Myocyte (in vitro differentiated cells): Measurements from ENCODE around the gene TRIM61. TPM values are rescaled to one million over a fixed set of nuclear protein-coding genes. Genes with fewer than 3 reads are reported as not detected.
"Not testable (repeated sequence)": the region's sequence is repeated elsewhere in the genome, so short reads cannot be mapped to it uniquely, and the experiment has no call there.

ENCODE experiments used
- DNase-seq: peaks from one replicate; pipeline ENCODE4 v3.0.0-alpha.2; 2012; ENCODE audit warnings: low read depth
- polyA plus RNA-seq: library from polyadenylated mRNA; unstranded; fragments of >200 nt; gene quantifications from one replicate; pipeline ENCODE4 v1.2.1, GENCODE V29; 2012; ENCODE audit warnings: missing spikeins
- total RNA-seq: library from RNA; depleted of rRNA; stranded (reverse); fragments of >200 nt; gene quantifications from 2 replicates; pipeline ENCODE4 v1.2.3, GENCODE V29; 2014

The TRIM61 gene
- not detected in 2 replicates for total RNA-seq
- polyA plus RNA-seq: 0.10 TPM

DNA sequence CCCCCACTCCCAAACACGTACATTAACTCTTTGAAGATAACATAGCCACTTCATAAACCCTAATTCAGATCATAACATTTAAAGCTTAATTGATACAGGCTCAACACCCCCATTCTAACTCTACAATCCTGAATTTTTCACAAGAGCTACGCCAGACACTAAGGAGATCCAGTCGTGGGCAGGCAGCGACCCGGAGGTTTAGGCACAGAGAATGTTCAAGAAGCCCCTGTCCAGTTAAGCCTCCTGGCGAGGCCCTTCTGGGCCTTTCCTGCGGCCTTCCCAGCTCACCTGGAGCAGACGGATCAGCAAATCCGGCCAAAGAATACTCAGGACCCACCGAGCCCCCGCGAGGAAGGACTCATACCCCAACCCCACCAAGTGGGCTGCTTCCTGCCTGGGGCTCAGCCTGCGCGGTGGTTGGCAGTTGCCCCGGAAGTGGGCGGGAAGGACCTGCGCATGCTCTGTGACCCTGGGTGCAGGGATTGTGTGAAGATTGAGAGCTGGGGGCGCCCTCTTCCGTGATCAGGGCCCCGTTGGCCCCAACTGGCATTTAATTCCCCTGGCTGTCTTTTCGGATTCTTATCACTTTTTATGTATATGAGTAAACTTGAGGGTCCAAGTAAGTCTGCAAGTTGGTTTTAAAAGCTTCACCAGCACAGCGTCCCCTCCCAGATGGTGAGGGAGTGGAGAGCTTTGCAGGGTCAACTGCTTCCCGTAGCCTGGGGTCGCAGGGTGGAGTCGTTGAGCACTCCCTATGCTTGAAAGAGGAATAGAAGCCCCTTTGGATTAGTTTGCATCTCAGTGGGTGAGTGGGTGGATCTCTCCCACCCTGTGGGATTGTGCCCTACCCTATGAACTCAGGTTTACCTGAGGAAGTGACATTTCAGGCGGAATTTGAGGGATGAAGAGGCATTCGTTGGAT, at the start of gene TRIM61:
Gene TRIM61, minus strand, starts transcription at position 415 of the 922 bp plus-strand sequence. CDS start 7,655 bp downstream, outside the sequence.
- no peak for DNase-seq

DNA sequence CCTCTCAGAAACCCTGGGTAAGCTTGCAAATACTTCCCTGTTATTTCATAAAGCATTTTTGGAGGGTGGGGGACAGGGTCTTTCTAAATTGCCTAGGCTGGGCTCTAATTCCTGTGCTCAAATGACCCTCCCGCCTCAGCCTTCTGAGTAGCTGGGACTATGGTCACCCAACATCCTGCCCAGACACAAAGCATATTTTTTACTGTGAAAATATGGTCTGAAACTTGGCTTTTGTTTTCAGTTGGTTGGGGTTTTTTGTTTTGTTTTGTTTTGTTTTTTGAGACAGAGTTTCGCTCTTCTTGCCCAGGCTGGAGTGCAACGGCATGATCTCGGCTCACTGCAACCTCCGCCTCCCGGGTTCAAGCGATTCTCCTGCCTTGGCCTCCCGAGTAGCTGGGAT, 48.3 kb upstream of the TRIM61 start:
- DNase-seq: not testable (repeated sequence)

DNA sequence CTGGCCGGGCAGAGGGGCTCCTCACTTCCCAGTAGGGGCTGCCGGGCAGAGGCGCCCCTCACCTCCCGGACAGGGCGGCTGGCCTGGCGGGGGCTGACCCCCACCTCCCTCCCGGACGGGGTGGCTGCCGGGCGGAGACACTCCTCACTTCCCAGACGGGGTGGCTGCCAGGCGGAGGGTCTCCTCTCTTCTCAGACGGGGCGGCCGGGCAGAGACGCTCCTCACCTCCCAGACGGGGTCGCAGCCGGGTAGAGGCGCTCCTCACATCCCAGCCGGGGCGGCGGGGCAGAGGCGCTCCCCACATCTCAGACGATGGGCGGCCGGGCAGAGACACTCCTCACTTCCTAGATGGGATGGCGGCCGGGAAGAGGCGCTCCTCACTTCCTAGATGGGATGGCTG, 42.5 kb upstream of the TRIM61 start:
- DNase-seq: not testable (repeated sequence)

DNA sequence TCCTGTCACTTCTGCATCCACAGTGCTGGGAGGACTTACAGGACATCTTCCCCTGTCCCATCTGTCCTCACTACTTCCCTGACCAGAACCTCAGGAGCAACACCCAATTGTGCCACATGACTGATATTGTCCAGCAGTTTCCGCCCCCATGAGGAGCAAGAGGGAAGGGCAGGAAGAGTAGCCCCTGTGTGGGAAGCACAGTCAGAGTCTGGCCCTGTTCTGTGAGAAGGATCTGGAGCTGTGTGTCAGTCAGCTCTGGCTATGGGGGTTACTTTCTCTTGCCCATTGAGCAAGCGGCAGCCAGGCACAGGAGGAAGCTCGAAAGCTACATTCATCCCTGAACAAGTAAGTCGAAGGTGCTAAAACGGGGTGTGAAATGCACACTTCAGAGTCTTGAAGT, 39.5 kb upstream of the TRIM61 start:
- peak; percentile 16 for DNase-seq

DNA sequence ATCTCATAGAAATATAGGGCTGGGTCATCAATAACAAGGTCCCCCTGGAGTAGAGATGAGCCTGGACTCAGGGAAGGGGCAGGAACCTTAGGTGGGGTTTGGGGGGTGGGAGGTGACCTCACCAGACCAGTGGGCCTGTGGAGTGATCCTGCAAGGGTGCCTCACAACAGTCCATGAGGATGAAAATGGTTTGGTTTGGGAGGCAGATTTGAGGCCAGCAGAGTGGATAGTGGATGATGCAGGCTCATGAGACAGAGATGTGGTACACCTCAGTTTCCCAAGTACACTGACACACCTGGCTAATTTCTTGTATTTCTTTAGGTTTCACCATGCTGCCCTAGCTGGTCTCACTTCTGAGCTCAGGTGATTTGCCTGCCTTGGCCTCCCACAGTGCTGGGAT, 36.2 kb upstream of the TRIM61 start:
- no peak for DNase-seq

DNA sequence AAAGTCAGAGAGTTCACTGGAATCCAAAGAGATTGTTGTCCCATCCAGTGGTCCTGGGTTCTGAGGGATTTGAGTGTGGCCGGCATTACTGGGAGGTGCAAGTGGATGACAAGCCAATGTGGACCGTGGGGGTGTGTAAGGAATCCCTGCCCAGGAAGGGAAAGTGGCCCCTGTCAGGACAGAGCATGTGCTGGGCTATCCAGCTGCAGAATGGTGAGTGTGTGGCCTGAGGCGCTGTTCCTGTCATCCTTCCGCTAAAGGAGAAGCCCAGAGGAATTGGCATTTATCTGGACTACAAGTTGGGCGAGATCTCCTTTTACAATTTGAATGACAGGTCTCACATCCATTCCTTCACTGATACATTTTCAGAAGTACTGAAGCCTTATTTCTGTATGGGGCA, 33.9 kb upstream of the TRIM61 start:
- no peak for DNase-seq

DNA sequence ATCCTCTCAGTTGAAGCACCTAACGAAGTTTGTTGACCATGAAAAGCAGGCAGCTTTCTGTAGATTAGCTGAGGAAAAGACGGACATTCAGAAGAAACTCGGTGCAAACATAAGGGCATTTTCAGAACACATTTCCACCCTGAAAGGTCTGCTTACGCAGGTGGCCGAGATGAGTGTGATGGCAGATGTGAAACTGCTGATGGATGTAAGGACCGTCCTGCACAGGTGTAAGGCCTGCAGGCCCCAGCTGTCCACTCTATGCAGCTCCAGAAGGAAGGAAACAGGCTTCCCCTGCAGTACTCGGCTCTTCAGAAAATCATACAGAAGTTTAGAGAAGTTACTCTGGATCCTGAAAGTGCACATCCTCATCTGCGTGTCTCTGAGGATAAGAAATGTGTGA, 33.5 kb upstream of the TRIM61 start:
- DNase-seq: no peak

DNA sequence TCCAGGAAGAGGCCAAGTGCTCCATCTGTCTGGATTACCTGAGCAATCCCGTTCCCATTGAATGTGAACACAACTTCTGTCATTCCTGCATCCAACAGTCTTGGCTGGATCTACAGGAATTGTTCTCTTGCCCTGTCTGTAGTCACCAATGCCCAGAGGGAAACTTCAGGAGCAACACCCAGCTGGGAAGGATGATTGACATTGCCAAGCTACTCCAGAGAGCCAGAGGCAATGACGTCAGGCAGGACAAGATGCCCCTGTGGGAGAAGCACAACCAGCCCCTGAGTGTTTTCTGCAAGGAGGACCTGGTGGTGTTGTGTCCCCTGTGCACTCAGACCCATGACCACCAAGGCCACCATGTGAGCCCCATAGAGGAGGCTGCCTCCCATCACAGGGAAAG, 33.0 kb upstream of the TRIM61 start:
- no peak for DNase-seq

DNA sequence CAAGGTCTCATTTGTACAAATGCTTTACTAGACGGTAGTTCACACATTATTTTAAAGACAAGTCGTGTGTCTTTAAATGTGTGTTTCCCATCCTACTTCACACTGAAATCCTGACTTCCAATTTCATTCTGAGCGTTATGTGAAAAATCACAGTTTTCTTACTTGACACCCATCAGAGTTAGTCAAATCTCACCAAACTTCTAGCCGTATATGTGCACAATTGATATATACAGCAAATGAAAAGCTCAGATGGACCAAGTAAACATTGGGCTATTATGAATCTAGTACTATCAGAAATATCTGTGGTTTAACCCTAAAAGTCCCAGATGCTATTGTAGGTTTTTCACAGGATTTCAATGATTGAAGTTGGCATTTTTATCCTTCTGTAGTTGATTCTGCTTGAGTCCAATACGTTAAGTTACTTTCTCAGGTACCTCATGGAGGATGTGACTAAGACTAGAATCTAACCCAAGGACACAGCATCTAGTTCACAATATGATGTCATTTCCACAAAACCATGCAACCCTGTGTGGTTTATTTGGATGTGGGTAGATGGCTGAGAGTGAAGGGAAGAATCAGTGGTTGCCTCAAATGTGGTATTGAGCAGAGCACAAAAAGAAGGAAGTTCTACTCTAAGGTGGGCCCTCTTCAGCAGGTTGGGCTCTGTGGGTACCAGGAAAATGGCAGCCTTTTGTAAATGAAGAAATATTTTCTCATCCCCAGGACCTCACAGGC, 32.2 kb upstream of the TRIM61 start:
- DNase-seq: no peak

DNA sequence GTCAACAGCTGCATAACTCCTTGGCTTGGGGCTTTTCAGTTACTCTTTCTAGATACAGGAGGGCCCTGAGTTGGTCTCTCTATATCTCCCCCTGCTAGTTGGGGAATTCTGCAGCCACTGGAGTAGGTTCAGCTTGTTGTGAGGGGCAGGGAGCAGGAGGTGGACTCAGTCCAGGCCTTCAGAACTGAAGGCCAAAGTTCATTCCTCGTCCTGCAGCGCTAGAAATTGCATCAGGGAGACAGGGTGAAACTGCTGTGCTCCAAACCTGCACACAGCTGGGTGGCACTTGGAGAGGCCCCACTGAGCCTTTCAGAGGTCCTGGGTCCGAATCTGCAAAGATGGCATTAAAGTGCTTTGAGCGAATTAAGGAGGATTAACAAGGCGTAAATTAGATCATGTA, 29.4 kb upstream of the TRIM61 start:
- DNase-seq: no peak

DNA sequence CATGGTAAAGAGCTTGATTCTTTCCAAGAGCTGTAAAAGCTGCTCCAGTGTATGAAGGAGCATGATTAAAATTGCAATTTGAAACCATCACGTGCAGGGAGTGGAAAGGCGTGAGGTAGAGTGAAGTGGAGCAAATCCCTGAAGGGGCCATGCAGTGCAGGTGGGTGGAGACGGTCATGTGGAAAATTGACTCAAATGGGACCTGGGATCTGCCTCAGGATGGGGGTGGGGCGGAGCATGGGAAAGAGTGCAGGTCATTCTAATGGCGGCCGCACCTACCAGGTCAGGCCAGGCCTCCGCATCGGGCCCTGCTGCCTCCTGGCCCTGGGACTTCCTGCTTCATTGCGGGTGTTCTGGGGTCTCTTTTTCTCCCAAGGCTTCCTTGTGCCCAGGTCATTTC, 29.0 kb upstream of the TRIM61 start:
- no peak for DNase-seq

DNA sequence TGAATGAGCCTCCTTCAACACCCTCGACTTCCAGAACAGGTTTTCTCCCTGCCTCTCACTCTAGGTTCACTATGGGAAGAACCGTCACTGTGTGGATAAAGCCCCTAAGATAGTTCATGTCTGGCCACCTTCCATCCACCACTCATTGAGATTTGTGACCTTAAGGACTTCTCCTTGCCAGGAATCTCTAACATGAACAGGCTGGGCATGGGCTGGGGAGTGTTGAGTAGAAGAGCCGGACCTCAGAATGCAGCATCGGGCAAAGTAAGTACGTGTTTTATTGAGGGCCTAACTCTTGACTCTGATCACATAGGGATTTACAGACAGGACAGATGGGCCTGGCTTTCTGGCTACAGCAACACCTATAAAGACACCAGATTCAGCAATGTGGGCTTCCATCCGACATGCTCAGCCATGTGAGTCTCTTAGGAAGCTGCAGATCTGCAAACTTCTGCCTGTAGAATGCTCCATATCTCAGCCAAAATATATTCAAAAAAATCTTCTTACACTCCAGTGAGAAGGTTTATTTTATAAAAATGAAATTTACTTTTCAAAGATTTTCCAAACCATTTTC, 28.0 kb upstream of the TRIM61 start:
- no peak for DNase-seq

DNA sequence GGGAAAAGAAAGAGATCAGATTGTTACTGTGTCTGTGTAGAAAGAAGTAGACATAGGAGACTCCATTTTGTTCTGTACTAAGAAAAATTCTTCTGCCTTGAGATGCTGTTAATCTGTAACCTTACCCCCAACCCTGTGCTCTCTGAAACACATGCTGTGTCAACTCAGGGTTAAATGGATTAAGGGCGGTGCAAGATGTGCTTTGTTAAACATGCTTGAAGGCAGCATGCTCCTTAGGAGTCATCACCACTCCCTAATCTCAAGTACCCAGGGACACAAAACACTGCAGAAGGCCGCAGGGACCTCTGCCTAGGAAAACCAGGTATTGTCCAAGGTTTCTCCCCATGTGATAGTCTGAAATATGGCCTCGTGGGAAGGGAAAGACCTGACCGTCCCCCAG, 24.5 kb upstream of the TRIM61 start:
- not testable (repeated sequence) for DNase-seq

DNA sequence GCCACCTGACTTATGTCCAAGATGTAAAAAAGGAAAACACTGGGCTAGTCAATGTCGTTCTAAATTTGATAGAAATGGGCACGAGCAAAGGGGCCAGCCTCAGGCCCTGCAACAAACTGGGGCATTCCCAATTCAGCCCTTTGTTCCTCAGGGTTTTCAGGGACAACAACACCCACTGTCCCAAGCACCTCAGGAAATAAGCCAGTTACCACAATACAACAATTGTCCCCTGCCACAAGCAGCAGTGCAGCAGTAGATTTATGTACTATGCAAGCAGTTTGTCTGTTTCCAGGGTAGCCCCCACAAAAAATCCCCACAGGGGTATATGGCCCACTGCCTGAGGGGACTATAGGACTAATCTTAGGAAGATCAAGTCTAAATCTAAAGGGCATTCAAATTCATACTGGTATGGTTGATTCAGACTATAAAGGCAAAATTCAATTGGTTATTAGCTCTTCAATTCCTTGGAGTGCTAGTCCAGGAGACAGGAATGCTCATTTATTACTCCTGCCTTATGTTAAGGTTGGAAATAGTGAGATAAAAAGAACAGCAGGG, 21.1 kb upstream of the TRIM61 start:
- not testable (repeated sequence) for DNase-seq

DNA sequence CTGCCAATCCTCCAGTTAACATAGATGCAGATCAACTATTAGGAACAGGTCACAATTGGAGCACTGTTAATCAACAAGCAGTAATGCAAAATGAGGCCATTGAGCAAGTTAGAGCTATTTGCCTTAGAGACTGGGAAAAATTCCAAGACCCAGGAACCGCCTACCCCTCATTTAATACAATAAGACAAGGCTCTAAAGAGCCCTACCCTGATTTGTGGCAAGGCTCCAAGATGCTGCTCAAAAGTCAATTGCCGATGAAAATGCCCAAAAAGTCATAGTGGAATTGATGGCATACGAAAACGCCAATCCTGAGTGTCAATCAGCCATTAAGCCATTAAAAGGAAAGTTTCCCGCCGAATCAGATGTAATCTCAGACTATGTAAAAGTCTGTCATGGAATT, 20.5 kb upstream of the TRIM61 start:
- no peak for DNase-seq

DNA sequence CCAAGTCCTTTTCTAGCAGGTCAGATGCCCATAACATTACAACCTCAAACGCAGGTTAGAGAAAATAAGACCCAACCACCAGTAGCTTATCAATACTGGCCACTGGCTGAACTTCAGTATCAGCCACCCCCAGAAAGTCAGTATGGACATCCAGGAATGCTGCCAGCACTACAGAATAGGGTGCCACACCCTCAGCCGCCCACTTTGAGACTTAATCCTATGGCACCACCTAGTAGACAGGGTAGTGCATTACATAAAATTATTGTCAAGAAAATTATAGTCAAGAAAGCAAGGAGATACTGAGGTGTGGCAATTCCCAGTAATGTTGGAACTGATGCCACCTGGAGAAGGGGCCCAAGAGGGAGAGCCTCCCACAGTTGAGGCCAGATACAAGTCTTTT, 19.9 kb upstream of the TRIM61 start:
- peak; percentile 63 for DNase-seq

DNA sequence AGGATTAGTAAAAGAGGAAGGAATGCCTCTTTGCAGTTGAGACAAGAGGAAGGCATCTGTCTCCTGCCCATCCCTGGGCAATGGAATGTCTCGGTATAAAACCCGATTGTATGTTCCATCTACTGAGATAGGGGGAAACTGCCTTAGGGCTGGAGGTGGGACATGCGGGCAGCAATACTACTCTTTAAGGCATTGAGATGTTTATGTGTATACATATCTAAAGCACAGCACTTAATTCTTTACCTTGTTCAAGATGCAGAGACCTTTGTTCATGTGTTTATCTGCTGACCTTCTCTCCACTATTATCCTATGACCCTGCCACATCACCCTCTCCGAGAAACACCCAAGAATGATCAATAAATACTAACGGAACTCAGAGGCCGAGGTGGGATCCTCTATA, 18.7 kb upstream of the TRIM61 start:
- DNase-seq: not testable (repeated sequence)

DNA sequence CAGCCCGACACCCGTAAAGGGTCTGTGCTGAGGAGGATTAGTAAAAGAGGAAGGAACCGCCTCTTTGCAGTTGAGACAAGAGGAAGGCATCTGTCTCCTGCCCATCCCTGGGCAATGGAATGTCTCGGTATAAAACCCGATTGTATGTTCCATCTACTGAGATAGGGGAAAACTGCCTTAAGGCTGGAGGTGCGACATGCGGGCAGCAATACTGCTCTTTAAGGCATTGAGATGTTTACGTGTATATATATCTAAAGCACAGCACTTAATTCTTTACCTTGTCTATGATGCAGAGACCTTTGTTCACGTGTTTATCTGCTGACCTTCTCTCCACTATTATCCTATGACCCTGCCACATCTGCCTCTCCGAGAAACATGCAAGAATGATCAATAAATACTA, 13.3 kb upstream of the TRIM61 start:
- not testable (repeated sequence) for DNase-seq

DNA sequence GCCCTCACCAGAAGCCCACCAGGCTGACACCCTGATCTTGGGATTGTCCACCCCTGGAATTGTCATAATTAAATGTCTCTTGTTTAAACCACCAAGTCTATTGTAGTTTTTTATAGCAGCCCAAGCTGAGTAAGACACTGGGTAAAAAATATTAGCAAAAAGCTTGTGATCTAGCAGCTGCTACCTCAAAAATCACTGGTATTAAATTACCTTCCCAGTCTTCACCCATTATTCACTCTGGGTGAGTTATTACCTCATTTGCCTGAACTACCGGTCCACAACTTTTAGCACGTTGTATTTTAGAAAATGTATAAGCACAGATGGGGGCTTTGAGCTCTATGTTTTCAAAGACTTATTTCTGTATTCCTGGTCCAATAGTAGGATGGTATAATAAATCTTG, 12.0 kb upstream of the TRIM61 start:
- DNase-seq: peak; percentile 62

DNA sequence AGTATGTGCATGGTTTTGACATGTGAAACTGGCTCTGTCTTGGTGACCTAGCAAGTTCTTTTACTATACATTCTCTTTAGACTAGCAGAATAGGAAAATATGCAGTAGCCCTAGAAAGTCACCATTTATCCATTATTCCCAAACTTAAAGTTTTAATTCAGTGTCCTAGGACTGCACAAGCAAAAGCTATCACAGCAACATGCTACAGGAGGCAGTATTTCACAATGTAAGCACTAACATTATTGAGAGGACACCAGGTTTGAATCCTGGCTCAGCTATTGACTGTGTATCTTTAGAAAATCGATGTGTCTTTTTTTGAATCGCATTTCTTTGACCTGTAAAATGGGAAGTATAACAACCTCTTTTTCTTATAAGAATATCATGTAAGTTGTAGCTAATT, 5.5 kb downstream of the TRIM61 start:
- DNase-seq: not testable (repeated sequence)

DNA sequence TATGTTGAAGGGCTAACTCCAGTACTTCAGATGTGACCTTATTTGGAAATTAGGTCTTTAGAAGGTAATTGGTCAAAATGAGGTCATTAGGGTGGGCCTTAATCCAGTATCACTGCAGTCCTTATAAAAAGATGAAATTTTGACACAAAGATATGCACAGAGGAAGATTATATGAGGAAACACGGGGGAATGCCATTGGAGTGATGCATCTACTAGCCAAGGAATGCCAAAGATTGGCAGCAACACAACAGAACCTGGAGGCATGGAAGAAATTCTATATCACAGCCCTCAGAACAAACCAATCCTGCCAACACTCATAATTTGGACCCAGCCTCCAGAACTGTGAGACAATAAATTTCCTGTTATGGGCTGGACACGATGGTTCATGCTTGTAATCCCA, 17.6 kb downstream of the TRIM61 start:
- peak; percentile 83 for DNase-seq

DNA sequence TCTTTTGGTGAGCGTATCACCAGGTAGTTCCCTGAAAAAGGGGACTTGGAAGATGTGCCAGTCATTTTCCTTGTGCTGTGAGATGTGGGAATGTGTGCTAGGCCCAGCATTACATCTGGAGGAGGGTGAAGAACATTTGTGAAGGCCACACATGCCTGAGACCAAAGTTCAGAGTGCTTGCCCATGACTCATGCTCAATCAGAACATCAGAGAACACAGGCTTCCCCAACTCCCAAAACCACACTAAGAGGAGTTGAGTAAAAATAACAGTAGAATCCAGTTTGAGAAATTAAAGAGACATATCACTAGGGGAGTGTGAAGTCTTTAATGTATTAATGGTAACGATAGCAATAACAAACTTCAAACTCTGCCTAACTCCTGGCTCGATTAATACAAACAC, 18.0 kb downstream of the TRIM61 start:
- DNase-seq: peak; percentile 94
